Tibial nerve (tissue), 4 donors: ENCODE measurements around the gene S100A10. TPM values are rescaled to one million over a fixed set of nuclear protein-coding genes. Genes with fewer than 3 reads are reported as not detected.

ENCODE experiments used
- DNase-seq, 2 donors: peaks; one replicate each; pipeline ENCODE4 v3.0.0-alpha.2; 2019; ENCODE audit warnings: low spot score in 2 of 2
- H3K27ac ChIP-seq, 4 donors: fragments of 200-600 bp; sonication (generic) in 3 of 4; one replicate each; pipeline ENCODE4 v1.5.1; 2017 to 2019; ENCODE audit warnings: mild to moderate bottlenecking in 1 of 4
- H3K27me3 ChIP-seq, 2 donors: fragments of 200-600 bp; sonication (generic) in 1 of 2; one replicate each; pipeline versions ENCODE4 v1.5.1 to v1.6.0; 2017 to 2019
- H3K36me3 ChIP-seq, 3 donors: fragments of 200-600 bp; sonication (generic); one replicate each; pipeline ENCODE4 v1.5.1; 2018 to 2019
- H3K4me1 ChIP-seq, 4 donors: fragments of 200-600 bp; sonication (generic) in 3 of 4; one replicate each; pipeline ENCODE4 v1.5.1; 2017 to 2019
- H3K4me3 ChIP-seq, 4 donors: fragments of 200-600 bp; sonication (generic) in 3 of 4; one replicate each; pipeline ENCODE4 v1.5.1; 2017 to 2019; ENCODE audit warnings: mild to moderate bottlenecking in 1 of 4, moderate library complexity in 1 of 4
- H3K9me3 ChIP-seq, 4 donors: fragments of 200-600 bp; sonication (generic) in 3 of 4; one replicate each; pipeline ENCODE4 v1.5.1; 2017 to 2019
- EP300 ChIP-seq, 2 donors: sonication (generic); formaldehyde crosslinking; IDR thresholded peaks; one replicate each; pipeline ENCODE4 v1.6.1; 2017; ENCODE audit warnings: antibody characterized with exemption in 2 of 2, mild to moderate bottlenecking in 1 of 2
- POLR2A ChIP-seq, 2 donors: fragments of 450-650 bp; IDR thresholded peaks; one replicate each; pipeline ENCODE4 v1.6.1; 2017; ENCODE audit warnings: antibody characterized with exemption in 2 of 2, mild to moderate bottlenecking in 2 of 2, moderate library complexity in 2 of 2
- WGBS, 2 donors: methylation state at CpG; one replicate each; pipeline ENCODE4 v1.1.5; 2018; 5-methylcytosine and 5-hydroxymethylcytosine counted together
- total RNA-seq, 4 donors: library from RNA; depleted of rRNA; stranded (reverse); fragments of >200 nt; gene quantifications; one replicate each; pipeline ENCODE4 v1.1.0, GENCODE V29; 2016
- TF ChIP-seq, protein P1 (sequence below), 5 experiments: fragments of 200-600 bp in 3 of 5; fragments of 450-650 bp in 2 of 5; sonication (generic) in 3 of 5; IDR thresholded peaks; one replicate each; pipeline ENCODE4 v1.5.1; 2016 to 2019; ENCODE audit warnings: antibody characterized with exemption in 5 of 5, mild to moderate bottlenecking in 3 of 5, moderate library complexity in 2 of 5

The S100A10 gene
- total RNA-seq, 4 donors from 2014 or later = 108 to 230 (median 192) TPM

DNA sequence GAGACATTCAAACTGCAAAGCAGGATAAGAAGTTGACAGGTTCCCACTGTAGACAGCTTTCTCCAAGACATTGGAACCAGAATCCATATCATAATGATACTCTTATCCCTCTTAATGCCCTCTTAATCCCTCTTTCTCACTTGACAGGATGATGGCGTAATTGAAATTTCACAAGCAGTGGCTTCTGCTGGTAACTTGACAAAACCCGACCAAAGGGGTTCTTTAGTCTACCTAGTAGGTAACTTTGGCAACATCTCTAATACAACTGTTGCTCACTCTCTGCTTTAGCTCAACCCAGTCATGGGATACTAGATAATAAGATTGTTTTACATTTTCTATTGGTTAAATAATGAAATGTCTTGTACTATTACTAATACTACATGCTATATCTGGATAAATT is 34.7 kb downstream of the S100A10 start:
- H3K4me1 ChIP-seq = peaks cover 0 to 30% (median 0%) of the 10 kb centered on the region in 4 donors
- DNase-seq = no peak
- H3K4me3 ChIP-seq = no peak overlapping the region
- no peaks in the 10 kb centered on the region for H3K36me3 ChIP-seq
- no peaks in the 10 kb centered on the region for H3K27me3 ChIP-seq
- no peak for TF ChIP-seq EP300 (IDR thresholded peaks at IDR 0.05)
- TF ChIP-seq, protein P1, sequence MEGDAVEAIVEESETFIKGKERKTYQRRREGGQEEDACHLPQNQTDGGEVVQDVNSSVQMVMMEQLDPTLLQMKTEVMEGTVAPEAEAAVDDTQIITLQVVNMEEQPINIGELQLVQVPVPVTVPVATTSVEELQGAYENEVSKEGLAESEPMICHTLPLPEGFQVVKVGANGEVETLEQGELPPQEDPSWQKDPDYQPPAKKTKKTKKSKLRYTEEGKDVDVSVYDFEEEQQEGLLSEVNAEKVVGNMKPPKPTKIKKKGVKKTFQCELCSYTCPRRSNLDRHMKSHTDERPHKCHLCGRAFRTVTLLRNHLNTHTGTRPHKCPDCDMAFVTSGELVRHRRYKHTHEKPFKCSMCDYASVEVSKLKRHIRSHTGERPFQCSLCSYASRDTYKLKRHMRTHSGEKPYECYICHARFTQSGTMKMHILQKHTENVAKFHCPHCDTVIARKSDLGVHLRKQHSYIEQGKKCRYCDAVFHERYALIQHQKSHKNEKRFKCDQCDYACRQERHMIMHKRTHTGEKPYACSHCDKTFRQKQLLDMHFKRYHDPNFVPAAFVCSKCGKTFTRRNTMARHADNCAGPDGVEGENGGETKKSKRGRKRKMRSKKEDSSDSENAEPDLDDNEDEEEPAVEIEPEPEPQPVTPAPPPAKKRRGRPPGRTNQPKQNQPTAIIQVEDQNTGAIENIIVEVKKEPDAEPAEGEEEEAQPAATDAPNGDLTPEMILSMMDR (IDR thresholded peaks at IDR 0.05) = no peak
- TF ChIP-seq POLR2A (IDR thresholded peaks at IDR 0.05) = no peak
- H3K27ac ChIP-seq = no peak overlapping the region
- 80 to 93% methylated on average over 2 of the region's 2 CpGs for WGBS, 2 donors
- no peaks in the 10 kb centered on the region for H3K9me3 ChIP-seq

DNA sequence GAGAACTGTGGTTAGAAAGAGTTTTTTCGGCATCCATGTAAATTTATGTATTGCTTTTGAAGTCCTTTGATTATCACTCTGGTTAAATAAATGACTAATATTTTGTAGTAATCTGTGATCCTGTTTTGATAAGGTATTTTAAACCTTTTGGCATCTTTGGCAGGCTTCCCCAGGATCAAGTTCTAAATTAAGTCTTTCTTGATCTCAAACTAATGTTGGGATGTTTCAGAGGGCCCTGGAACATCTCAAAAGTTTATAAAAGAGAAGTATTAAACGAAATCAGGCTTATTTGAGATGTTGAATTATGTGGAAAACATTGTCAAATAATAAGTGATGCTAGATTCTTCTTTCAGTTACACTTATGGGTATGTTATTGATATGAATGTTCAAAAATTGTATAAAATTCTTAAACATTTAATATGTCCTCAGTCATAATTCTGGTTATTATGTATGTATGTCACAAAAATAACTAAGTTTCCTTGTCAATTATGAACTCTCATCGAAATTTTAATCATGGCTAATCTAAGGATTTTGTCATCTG is 36.6 kb downstream of the S100A10 start:
- DNase-seq = no peak
- 89% methylated on average over 3 of the region's 3 CpGs for WGBS, 2 donors
- Histone ChIP-seq H3K36me3 (no peaks in the 10 kb centered on the region), H3K27me3 (no peaks in the 10 kb centered on the region), H3K4me3 (no peak overlapping the region), H3K27ac (no peak overlapping the region), H3K9me3 (no peaks in the 10 kb centered on the region), H3K4me1 (peaks cover 0 to 21% (median 0%) of the 10 kb centered on the region in 4 donors)
- TF ChIP-seq, protein P1 (IDR thresholded peaks at IDR 0.05) = no peak
- TF ChIP-seq EP300 (IDR thresholded peaks at IDR 0.05) (no peak), POLR2A (IDR thresholded peaks at IDR 0.05) (no peak)

DNA sequence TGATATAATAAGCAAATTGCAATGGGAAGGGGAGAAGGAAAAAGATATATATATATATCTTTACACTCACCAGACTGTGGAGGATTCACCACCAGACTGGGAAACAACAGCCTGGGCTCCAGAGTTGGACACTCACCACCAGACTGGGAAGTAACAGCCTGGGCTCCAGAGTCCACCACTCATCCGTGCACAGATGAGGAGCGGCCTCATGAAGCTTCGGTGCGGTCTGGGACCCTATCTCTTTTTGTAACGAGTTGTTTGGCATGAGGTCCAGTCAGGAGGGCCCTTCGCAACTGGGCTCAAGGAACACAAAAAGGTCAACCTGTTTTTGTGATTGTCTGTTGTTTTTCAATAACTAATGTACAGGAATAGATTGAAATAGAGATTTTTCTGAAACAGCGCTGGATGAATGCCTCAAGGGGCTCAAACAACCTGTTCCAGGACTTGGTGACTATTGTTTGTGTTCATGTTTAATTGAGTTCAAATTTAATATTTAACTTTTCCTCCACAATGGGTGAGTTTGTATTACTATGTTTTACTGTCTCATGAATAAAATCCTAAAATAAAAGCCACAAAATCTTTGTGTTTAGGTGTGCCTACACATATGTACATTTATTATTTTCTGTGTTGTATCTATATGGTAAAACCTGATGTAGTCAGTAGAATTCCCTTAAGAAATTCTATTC is 40.1 kb downstream of the S100A10 start:
- no peak for TF ChIP-seq POLR2A (IDR thresholded peaks at IDR 0.05)

DNA sequence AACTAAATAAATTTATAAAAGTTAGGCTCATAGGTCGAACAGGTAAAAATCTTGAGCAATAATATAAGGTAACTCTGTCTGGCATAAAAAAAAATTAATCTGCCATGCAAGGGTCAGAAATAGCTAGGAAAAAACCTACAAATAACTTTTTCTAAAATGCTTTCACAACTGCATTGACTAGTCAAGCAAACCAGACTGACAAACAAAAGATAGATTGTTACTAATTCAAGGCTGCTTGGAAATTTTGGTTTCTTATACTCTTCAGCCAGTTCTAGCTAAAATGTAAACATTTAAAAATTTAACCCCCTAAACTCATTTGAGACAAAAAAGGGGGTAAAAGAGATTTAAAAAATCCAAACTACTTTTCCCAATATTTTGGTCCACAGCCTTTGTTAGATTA is 40.8 kb downstream of the S100A10 start:
- Histone ChIP-seq H3K36me3 (no peaks in the 10 kb centered on the region), H3K9me3 (no peaks in the 10 kb centered on the region), H3K27me3 (no peaks in the 10 kb centered on the region), H3K4me1 (peaks cover 0 to 12% (median 0%) of the 10 kb centered on the region in 4 donors), H3K27ac (no peak overlapping the region), H3K4me3 (no peak overlapping the region)
- no peak for TF ChIP-seq EP300 (IDR thresholded peaks at IDR 0.05)
- no peak for TF ChIP-seq POLR2A (IDR thresholded peaks at IDR 0.05)
- TF ChIP-seq, protein P1 (IDR thresholded peaks at IDR 0.05) = no peak
- no peak for DNase-seq
- WGBS, 2 donors = 37 to 51% methylated on average over 1 of the region's 1 CpG

More for the DNA sequence above, 40.1 kb downstream of the S100A10 start:
- no peaks in the 10 kb centered on the region for H3K36me3 ChIP-seq
- no peaks in the 10 kb centered on the region for H3K27me3 ChIP-seq
- 81 to 89% methylated on average over 7 of the region's 7 CpGs for WGBS, 2 donors
- H3K27ac ChIP-seq = no peak overlapping the region
- H3K4me3 ChIP-seq = no peak overlapping the region
- no peak for DNase-seq
- no peaks in the 10 kb centered on the region for H3K9me3 ChIP-seq
- H3K4me1 ChIP-seq = peaks cover 0 to 12% (median 0%) of the 10 kb centered on the region in 4 donors

DNA sequence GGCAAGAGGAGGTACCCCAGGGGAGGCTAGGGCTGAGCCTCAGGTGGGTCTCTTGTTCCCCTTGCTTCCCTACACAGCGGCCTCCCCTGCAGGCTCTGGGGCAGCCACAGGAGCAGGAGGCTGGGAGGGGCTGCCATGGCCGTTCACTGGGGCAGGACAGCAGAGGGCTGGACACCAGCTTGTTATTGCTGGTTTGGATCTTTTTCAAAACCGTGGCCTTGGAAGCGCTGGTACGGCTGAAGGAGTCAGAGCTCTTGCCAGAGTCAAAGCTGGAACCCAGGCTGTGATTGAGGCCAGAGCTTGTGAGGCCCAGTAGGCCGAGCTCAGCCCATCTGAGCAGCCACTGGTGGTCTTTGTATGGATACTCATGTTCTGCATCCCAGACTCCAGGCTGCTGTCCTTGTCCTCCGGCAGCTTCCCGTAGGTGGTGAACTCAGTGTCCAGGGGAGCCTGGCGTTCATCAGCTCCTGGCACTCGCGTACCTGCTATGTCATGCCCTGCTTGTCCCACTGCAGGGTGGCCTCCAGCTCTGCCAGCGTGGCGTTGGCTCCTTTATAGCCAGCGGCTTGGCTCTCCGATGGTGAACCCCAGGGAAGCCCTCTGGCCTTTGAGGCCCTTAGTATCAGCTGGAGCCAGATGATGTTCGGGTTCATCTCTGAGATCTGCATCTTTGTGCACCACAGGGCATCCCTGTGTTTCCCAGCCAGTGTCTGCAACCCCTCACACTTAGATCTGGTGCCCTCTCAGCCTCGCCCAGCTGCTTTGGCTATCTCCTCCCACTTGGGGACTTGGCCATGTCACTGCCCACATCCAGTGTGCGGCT is 44.1 kb downstream of the S100A10 start:
- TF ChIP-seq, protein P1 (IDR thresholded peaks at IDR 0.05) = no peak
- no peak for TF ChIP-seq EP300 (IDR thresholded peaks at IDR 0.05)
- TF ChIP-seq POLR2A (IDR thresholded peaks at IDR 0.05) = no peak

More for the DNA sequence above, 44.1 kb downstream of the S100A10 start:
- no peaks in the 10 kb centered on the region for H3K9me3 ChIP-seq
- no peak overlapping the region for H3K27ac ChIP-seq
- no peak for DNase-seq
- 83 to 86% methylated on average over 14 to 16 of the region's 18 CpGs for WGBS, 2 donors
- no peaks in the 10 kb centered on the region for H3K27me3 ChIP-seq
- H3K4me3 ChIP-seq = no peak overlapping the region
- H3K4me1 ChIP-seq = peaks cover 0 to 37% (median 14%) of the 10 kb centered on the region in 4 donors
- no peaks in the 10 kb centered on the region for H3K36me3 ChIP-seq
